ENCODE data around the gene PSAPL1. TPM values are rescaled to one million over a fixed set of nuclear protein-coding genes. Genes with fewer than 3 reads are reported as not detected.

PSAPL1 gene
- total RNA-seq, result not detected in 2 replicates

DNA sequence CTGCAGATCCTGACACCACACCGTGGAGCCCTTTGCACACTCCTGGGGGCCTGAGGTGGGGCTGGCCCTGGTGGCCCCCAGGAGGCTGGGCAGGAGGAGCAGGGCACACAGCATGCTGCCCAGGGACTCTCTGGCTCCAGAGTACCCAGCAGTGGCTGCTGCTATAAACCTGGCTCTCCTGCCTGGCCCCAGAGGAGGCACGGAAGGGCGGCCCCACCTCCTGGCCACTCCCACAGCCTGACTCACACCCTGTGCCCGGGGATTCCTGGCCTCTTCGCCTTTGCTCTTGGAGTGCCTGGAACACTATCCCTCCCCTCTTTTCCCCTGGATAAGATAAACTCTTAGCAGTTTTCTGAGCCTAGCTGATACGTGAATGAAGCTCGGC, at the start of gene PSAPL1:
TSS of gene PSAPL1 (minus strand) at position 165 of the 385 bp plus-strand sequence. CDS start at position 114, 51 bp downstream.

Other genes with a start within 250 kb of the PSAPL1 start
- gene SORCS2, start 242.4 kb downstream of the PSAPL1 start, total RNA-seq, result 0.44 and 1.5 TPM in 2 replicates

Measured in uterine smooth muscle cell (primary cell).